Retinal pigment epithelial cell (primary cell): Measurements from ENCODE around the gene PPP6R1.

Experiments
- DNase-seq: peaks from one replicate; pipeline ENCODE4 v3.0.0-alpha.2; 2010; ENCODE audit warnings: low read depth
- H3K4me3 ChIP-seq: 2 replicates; pipeline ENCODE4 v1.5.1; 2011; ENCODE audit warnings: mild to moderate bottlenecking, low read length, control low read depth, moderate library complexity
- TF ChIP-seq, protein P1 (sequence below): conservative IDR thresholded peaks from 2 replicates; pipeline ENCODE4 v1.5.1; 2011; ENCODE audit warnings: low read depth, low read length, control low read depth, inconsistent platforms

Gene PPP6R1

GRCh38 chr19:55247621-55248099 lies 11.2 kb downstream of the PPP6R1 start:
- no peak overlapping the region for H3K4me3 ChIP-seq

GRCh38 chr19:55246462-55247451 lies 12.1 kb downstream of the PPP6R1 start:
- TF ChIP-seq, protein P1, sequence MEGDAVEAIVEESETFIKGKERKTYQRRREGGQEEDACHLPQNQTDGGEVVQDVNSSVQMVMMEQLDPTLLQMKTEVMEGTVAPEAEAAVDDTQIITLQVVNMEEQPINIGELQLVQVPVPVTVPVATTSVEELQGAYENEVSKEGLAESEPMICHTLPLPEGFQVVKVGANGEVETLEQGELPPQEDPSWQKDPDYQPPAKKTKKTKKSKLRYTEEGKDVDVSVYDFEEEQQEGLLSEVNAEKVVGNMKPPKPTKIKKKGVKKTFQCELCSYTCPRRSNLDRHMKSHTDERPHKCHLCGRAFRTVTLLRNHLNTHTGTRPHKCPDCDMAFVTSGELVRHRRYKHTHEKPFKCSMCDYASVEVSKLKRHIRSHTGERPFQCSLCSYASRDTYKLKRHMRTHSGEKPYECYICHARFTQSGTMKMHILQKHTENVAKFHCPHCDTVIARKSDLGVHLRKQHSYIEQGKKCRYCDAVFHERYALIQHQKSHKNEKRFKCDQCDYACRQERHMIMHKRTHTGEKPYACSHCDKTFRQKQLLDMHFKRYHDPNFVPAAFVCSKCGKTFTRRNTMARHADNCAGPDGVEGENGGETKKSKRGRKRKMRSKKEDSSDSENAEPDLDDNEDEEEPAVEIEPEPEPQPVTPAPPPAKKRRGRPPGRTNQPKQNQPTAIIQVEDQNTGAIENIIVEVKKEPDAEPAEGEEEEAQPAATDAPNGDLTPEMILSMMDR, result no peak
- H3K4me3 ChIP-seq, result no peak overlapping the region
- no peak for DNase-seq

More at GRCh38 chr19:55247621-55248099, 11.2 kb downstream of the PPP6R1 start:
- no peak for DNase-seq
- TF ChIP-seq, protein P1, result no peak

DNA sequence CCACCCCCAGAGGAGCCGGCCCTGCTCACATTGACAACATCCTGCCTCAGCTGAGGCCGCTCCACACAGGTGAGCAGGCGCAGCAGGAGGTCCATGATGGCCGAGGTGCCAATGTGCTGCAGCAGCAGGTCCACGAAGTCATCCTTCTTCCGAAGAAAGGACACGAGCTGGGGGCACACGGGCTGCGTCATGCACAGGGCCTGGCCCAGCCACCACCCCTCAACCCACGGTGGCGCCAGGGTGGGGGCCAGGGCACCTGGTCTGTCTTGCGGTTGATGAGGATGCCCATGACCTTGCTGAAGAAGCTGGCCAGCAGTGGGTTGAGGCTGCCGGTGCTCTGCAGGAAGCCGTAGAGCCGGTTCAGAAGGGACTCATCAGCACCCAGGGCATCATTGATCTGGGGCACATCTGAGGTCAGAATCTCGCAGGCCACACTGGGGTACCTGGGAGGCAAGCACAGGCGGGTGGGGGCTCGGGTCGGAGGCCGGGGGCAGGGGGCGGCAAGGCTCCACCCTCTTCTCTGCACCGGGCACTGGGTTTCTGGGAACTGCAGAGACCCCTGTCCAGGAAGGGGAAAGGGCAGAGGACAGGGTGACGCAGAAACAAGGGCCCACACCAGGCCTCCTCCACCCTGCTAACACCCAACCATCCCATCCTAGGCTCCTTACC lies 13.4 kb downstream of the PPP6R1 start:
- TF ChIP-seq, protein P1, result no peak
- H3K4me3 ChIP-seq, result no peak overlapping the region
- no peak for DNase-seq

GRCh38 chr19:55244004-55244680 lies 14.7 kb downstream of the PPP6R1 start:
- TF ChIP-seq, protein P1, result no peak
- no peak overlapping the region for H3K4me3 ChIP-seq
- no peak for DNase-seq

GRCh38 chr19:55242517-55242916 lies 16.3 kb downstream of the PPP6R1 start:
- no peak overlapping the region for H3K4me3 ChIP-seq
- TF ChIP-seq, protein P1, result no peak
- DNase-seq, result no peak

DNA sequence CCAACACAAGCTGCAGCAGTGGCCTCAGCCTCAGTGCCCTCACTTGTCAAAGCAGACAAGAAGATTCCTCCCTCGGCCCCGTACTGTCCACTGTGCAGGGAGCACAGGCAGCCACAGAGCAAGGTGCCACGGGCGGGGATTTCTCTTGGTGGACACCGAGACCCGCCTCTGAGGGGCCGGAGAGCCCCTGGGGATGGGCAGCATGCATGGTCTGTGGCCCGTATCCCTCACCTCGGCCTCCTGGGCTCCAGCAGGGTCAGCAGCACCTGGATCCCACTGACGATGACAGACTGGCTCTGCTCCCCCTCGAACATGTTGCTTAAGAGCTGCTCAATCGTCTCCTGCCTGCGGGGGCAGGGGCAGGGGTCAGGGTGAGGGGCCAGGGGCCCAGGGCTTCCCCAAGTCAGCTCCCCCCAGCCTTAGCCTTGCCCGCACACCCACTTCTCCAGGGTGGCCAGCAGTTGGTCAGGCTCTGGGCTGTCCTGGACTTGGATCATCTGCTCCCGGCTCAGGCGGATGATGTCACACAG lies 16.8 kb downstream of the PPP6R1 start:
- TF ChIP-seq, protein P1, result no peak
- H3K4me3 ChIP-seq, result no peak overlapping the region
- DNase-seq, result no peak
